Ovary (tissue), 9 donors: ENCODE data around the gene QSER1. TPM values are rescaled to one million over a fixed set of nuclear protein-coding genes. Genes with fewer than 3 reads are reported as not detected.

Source experiments
- DNase-seq, 5 donors: peaks; one replicate each; pipeline ENCODE4 v3.0.0-alpha.2; 2019 to 2020
- H3K27ac ChIP-seq, 2 donors: fragments of 200-600 bp; one replicate each; pipeline versions ENCODE4 v1.5.1 to v1.8.0; 2019 to 2022
- H3K27me3 ChIP-seq: fragments of 200-600 bp; one replicate; pipeline ENCODE4 v1.8.0; 2022
- H3K36me3 ChIP-seq: fragments of 200-600 bp; sonication (generic); one replicate; pipeline ENCODE4 v1.5.1; 2019
- H3K4me1 ChIP-seq: one replicate; pipeline ENCODE4 v1.8.1; 2013; ENCODE audit warnings: mild to moderate bottlenecking, moderate library complexity; ENCODE audit not compliant: insufficient read depth
- H3K4me3 ChIP-seq: fragments of 200-600 bp; sonication (generic); one replicate; pipeline ENCODE4 v1.5.1; 2017
- H3K9me3 ChIP-seq, 2 donors: fragments of 200-600 bp in 1 of 2; sonication (generic) in 1 of 2; one replicate each; pipeline versions ENCODE4 v1.5.1 to v1.8.1; 2013 to 2019; ENCODE audit warnings: mild to moderate bottlenecking in 1 of 2, moderate library complexity in 1 of 2
- CTCF ChIP-seq, 3 donors: fragments of 450-650 bp in 2 of 3; fragments of 200-600 bp in 1 of 3; IDR thresholded peaks; one replicate each; pipeline versions ENCODE4 v1.5.1 to v1.8.0; 2016 to 2022; ENCODE audit warnings: antibody characterized with exemption in 3 of 3, mild to moderate bottlenecking in 1 of 3
- EP300 ChIP-seq: sonication (generic); formaldehyde crosslinking; IDR thresholded peaks from one replicate; pipeline ENCODE4 v1.6.1; 2017; ENCODE audit warnings: antibody characterized with exemption
- POLR2A ChIP-seq: fragments of 450-650 bp; IDR thresholded peaks from one replicate; pipeline ENCODE4 v1.6.1; 2017; ENCODE audit warnings: antibody characterized with exemption, mild to moderate bottlenecking, moderate library complexity
- WGBS, 3 donors: extraction: QIAGEN DNeasy Blood & Tissue Kit in 1 of 3; methylation state at CpG; one replicate each; pipeline versions ENCODE4 v1.1.5 to v1.1.7; 2013 to 2017; 5-methylcytosine and 5-hydroxymethylcytosine counted together
- intact Hi-C, 4 donors: fragments of 100-400 bp; cut with DNase I; formaldehyde crosslinking; loops; one replicate each; pipeline versions ENCODE4 v1.11.0 to v1.15.1; 2022 to 2023
- polyA plus RNA-seq, 2 donors: library from polyadenylated mRNA; stranded (reverse); fragments of 200-250 nt in 1 of 2; fragments of 350-450 nt in 1 of 2; fragmentation: Illumina TruSeq in 1 of 2; extraction: RNeasy Lipid Tissue Mini Kit (QIAGEN cat#74804) in 1 of 2; gene quantifications; one replicate each; pipeline ENCODE4 v1.2.3, GENCODE V29; 2013 to 2014
- total RNA-seq, 7 donors: library from RNA; depleted of rRNA in 2 of 7; stranded (reverse); fragments of >200 nt in 2 of 7; fragmentation: NEBNext Ultra II Directional in 3 of 7; extraction: Animal tissue kit (Norgen Biotek cat#: 25700) in 3 of 7; gene quantifications; one replicate each; pipeline versions ENCODE4 v1.1.0 to v1.2.4, GENCODE V29; 2016 to 2023
- donor health status: DM: no; HTN: no; CAD: no; lungs with moderate emphysema.
- donor health status: DM: no; HTN: no; CAD: no.
- donor health status: Bipolar disorder and iron deficiency.
- donor health status: DM: yes; HTN: yes; CAD: no.
- donor health status: DM: no; HTN: no; CAD: no.
- donor health status: DM: yes; HTN: yes; CAD: no.

QSER1 gene
- total and polyA plus RNA-seq, 9 donors, result 7.4 to 50.1 (median 36.5) TPM

DNA sequence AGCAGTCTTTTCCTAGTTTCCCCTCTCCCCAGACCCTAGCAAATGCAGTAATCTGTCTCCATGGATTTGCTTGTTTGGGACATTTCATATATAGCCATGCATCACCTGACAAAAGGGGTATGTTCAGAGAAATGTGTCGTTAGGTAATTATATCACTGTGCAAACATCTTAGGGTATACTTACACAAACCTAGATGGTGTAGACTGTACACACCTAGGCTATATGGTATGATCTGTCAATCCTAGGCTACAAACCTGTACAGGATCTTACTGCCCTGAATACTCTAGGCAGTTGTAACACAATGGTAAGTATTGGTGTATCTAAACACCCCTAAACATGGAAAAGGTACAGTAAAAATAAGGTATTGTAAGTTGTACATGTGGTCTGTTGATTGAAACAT, 23.8 kb downstream of the QSER1 start:
- Histone ChIP-seq H3K36me3 (no peaks in the 10 kb centered on the region), H3K27ac (no peak overlapping the region), H3K27me3 (no peaks in the 10 kb centered on the region), H3K4me1 (peaks cover 2% of the 10 kb centered on the region), H3K9me3 (no peaks in the 10 kb centered on the region), H3K4me3 (no peak overlapping the region)
- TF ChIP-seq CTCF (IDR thresholded peaks at IDR 0.05) (no peak), POLR2A (no peak), EP300 (no peak)
- WGBS, 3 donors, result 93 to 100% (median 97%) methylated on average over 1 of the region's 1 CpG
- intact Hi-C loops, result no loop called here
- DNase-seq, result no peak

- no peak overlapping the region for H3K27ac ChIP-seq
- WGBS, 3 donors, result 95 to 98% (median 96%) methylated on average over 8 of the region's 8 CpGs
- DNase-seq, result no peak
- no peaks in the 10 kb centered on the region for H3K27me3 ChIP-seq
- no peaks in the 10 kb centered on the region for H3K36me3 ChIP-seq
- H3K4me3 ChIP-seq, result no peak overlapping the region
- H3K4me1 ChIP-seq, result peaks cover 2% of the 10 kb centered on the region
- H3K9me3 ChIP-seq, result no peaks in the 10 kb centered on the region
- intact Hi-C loops, result no loop called here
- TF ChIP-seq EP300, result no peak
- no peak for TF ChIP-seq CTCF (IDR thresholded peaks at IDR 0.05)
- no peak for TF ChIP-seq POLR2A
Observed at GRCh38 chr11:32916994-32917393, 24.4 kb downstream of the QSER1 start.

- 76 to 87% (median 81%) methylated on average over 1 of the region's 1 CpG for WGBS, 3 donors
- Histone ChIP-seq H3K4me3 (no peak overlapping the region), H3K27me3 (no peaks in the 10 kb centered on the region), H3K27ac (no peak overlapping the region), H3K36me3 (no peaks in the 10 kb centered on the region), H3K9me3 (no peaks in the 10 kb centered on the region), H3K4me1 (peaks cover 2% of the 10 kb centered on the region)
- TF ChIP-seq POLR2A, result no peak
- no peak for TF ChIP-seq CTCF (IDR thresholded peaks at IDR 0.05)
- TF ChIP-seq EP300, result no peak
- DNase-seq, result no peak
- intact Hi-C loops, result no loop called here
Observed at GRCh38 chr11:32918427-32918826, 25.8 kb downstream of the QSER1 start.

DNA sequence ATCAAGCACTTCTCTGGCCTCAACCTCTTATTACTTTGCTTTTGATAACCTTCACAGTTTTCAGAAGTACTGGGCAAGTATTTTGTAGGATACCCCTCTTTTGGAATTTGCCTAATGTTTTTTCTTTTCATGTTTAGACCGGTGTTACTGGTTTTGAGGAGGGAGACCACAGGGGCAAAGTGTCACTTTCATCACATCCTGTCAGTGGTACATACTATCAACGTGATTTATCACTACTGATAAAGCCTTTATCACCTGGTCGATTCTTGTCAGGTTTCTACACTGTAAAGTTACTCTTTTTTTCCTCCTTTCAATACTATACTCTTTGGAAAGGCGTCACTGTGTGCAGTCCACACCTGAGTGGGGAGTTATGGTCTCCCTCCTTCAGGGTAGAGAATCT, 26.7 kb downstream of the QSER1 start:
- 63 to 70% (median 64%) methylated on average over 4 of the region's 4 CpGs for WGBS, 3 donors
- TF ChIP-seq EP300 (no peak), CTCF (IDR thresholded peaks at IDR 0.05) (no peak), POLR2A (no peak)
- no peaks in the 10 kb centered on the region for H3K27me3 ChIP-seq

GRCh38 chr11:32920570-32920969, 28.0 kb downstream of the QSER1 start:
- no peak overlapping the region for H3K4me3 ChIP-seq
- WGBS, 3 donors, result 91 to 98% (median 97%) methylated on average over 1 of the region's 1 CpG
- no peak for TF ChIP-seq EP300
- TF ChIP-seq POLR2A, result no peak
- TF ChIP-seq CTCF (IDR thresholded peaks at IDR 0.05), result no peak
- H3K9me3 ChIP-seq, result no peaks in the 10 kb centered on the region
- no peaks in the 10 kb centered on the region for H3K4me1 ChIP-seq
- no peaks in the 10 kb centered on the region for H3K27me3 ChIP-seq
- H3K36me3 ChIP-seq, result no peaks in the 10 kb centered on the region
- intact Hi-C loops, result no loop called here
- no peak overlapping the region for H3K27ac ChIP-seq
- no peak for DNase-seq

More for the DNA sequence above, 26.7 kb downstream of the QSER1 start:
- Histone ChIP-seq H3K36me3 (no peaks in the 10 kb centered on the region), H3K27ac (no peak overlapping the region), H3K9me3 (no peaks in the 10 kb centered on the region), H3K4me1 (peaks cover 2% of the 10 kb centered on the region), H3K4me3 (no peak overlapping the region)
- intact Hi-C loops, result no loop called here
- DNase-seq, result no peak
